ENCODE measurements around the gene GRK4.

Gene GRK4

GRCh38 chr4:3074846-3075651 lies 111.7 kb downstream of the GRK4 start:
- no peak for DNase-seq

- DNase-seq = no peak
Observed at GRCh38 chr4:3075652-3075981, 112.2 kb downstream of the GRK4 start.

GRCh38 chr4:3077796-3078195 lies 114.4 kb downstream of the GRK4 start:
- DNase-seq = no peak

- DNase-seq = no peak
Observed at GRCh38 chr4:3079694-3080123, 116.3 kb downstream of the GRK4 start.

GRCh38 chr4:3082925-3083515 lies 119.6 kb downstream of the GRK4 start:
- no peak for DNase-seq

- DNase-seq = no peak
Observed at GRCh38 chr4:3083732-3084131, 120.4 kb downstream of the GRK4 start.

GRCh38 chr4:3085948-3086670 lies 122.7 kb downstream of the GRK4 start:
- DNase-seq = no peak

- DNase-seq = no peak
Observed at GRCh38 chr4:3087115-3087797, 123.9 kb downstream of the GRK4 start.
